ENCODE measurements around the gene SLC17A7. TPM values are rescaled to one million over a fixed set of nuclear protein-coding genes. Genes with fewer than 3 reads are reported as not detected.

The SLC17A7 gene
- total RNA-seq, 1 donor from 2014 or later, result not detected

DNA sequence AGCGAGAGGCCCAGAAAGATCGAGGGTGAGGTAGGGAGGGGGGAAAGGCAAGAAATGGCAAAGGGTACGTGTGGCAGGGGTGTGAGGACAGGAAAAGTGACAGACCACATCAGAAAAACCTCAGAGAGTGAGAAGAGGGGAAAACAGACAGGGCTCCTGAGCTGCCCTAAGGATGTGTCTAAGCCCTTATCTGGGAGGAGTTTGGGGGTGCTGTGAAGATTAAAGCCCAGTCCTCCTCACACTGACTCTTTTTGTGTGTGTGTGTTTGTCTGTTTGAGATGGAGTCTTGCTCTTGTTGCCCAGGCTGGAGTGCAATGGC is 17.4 kb downstream of the SLC17A7 start:
- no peak for DNase-seq (ENCODE audit: low read depth)
- no peaks in the 10 kb centered on the region for H3K36me3 ChIP-seq (ENCODE audit: control insufficient read depth, insufficient read depth, low read length)
- H3K4me3 ChIP-seq (ENCODE audit: low read depth, low read length), result no peak overlapping the region
- peaks cover 46% of the 10 kb centered on the region for H3K27me3 ChIP-seq (ENCODE audit: control insufficient read depth, insufficient read depth, low read length)
- no peak for FAIRE-seq
- TF ChIP-seq, protein P1, sequence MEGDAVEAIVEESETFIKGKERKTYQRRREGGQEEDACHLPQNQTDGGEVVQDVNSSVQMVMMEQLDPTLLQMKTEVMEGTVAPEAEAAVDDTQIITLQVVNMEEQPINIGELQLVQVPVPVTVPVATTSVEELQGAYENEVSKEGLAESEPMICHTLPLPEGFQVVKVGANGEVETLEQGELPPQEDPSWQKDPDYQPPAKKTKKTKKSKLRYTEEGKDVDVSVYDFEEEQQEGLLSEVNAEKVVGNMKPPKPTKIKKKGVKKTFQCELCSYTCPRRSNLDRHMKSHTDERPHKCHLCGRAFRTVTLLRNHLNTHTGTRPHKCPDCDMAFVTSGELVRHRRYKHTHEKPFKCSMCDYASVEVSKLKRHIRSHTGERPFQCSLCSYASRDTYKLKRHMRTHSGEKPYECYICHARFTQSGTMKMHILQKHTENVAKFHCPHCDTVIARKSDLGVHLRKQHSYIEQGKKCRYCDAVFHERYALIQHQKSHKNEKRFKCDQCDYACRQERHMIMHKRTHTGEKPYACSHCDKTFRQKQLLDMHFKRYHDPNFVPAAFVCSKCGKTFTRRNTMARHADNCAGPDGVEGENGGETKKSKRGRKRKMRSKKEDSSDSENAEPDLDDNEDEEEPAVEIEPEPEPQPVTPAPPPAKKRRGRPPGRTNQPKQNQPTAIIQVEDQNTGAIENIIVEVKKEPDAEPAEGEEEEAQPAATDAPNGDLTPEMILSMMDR (IDR thresholded peaks at IDR 0.05; ENCODE audit: insufficient read depth, low read length, severe bottlenecking), result no peak

DNA sequence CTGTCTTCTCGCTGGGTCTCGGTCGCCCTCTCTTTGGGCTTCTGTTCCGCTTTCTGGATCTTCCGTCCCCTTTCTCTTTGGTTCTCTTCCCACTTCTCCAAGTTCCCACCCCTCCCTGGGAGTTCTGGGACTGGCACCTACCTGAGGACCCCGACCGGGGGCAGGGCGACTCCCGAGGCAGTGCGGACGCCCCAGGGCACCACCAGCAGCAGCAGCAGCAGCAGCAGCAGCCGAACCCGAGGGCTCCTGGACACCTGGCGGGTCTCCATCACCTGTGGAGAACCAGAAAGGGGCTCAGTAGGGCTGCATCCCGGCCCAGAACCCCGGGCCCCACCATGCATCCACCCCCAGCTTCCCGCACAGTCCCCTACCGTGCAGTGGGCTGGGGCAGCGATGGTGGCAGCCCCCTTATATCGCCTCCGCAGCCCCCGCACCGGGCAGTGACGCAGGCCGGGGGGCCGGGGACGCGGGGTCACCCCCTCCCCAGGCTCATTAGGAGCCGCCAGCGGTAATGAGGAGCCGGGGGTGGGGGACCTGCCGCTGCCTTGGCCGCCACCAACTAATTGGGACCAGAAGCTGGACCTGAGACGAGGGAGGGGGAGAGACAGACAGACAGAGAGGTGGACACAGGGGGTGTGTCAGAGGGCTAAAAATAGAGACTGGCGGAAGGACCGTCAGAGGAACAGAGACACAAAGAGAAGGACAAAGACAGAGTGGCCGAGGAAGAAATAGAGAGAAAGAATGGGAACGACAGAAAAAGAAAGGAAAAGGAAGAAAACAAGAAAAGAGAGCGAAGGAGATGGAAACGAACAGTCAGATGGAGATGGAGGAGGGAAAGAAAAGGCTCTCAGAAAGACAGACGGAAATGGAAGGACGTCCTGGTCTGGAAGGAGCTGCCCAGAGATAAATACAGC is 18.0 kb downstream of the SLC17A7 start, which contains the start of gene PTH2:
PTH2 (minus strand) TSS at position 371 of the 914 bp plus-strand sequence; CDS start at position 269, 102 bp downstream.
- H3K27me3 ChIP-seq (ENCODE audit: control insufficient read depth, insufficient read depth, low read length), result peaks cover 43% of the 10 kb centered on the region
- no peaks in the 10 kb centered on the region for H3K36me3 ChIP-seq (ENCODE audit: control insufficient read depth, insufficient read depth, low read length)
- DNase-seq (ENCODE audit: low read depth) (no peak), FAIRE-seq (no peak)
- TF ChIP-seq, protein P1 (IDR thresholded peaks at IDR 0.05; ENCODE audit: insufficient read depth, low read length, severe bottlenecking), result no peak
- no peak within 1 kb of the TSS for H3K4me3 ChIP-seq (ENCODE audit: low read depth, low read length)

GRCh38 chr19:49422407-49423070 is 18.8 kb downstream of the SLC17A7 start:
- Histone ChIP-seq H3K4me3 (ENCODE audit: low read depth, low read length) (no peak overlapping the region), H3K36me3 (ENCODE audit: control insufficient read depth, insufficient read depth, low read length) (no peaks in the 10 kb centered on the region), H3K27me3 (ENCODE audit: control insufficient read depth, insufficient read depth, low read length) (peaks cover 44% of the 10 kb centered on the region)
- FAIRE-seq (no peak), DNase-seq (ENCODE audit: low read depth) (no peak)
- TF ChIP-seq, protein P1 (IDR thresholded peaks at IDR 0.05; ENCODE audit: insufficient read depth, low read length, severe bottlenecking), result peak; percentile 44

GRCh38 chr19:49421878-49422202 is 19.5 kb downstream of the SLC17A7 start:
- DNase-seq (ENCODE audit: low read depth), result no peak
- H3K27me3 ChIP-seq (ENCODE audit: control insufficient read depth, insufficient read depth, low read length), result peaks cover 47% of the 10 kb centered on the region
- no peaks in the 10 kb centered on the region for H3K36me3 ChIP-seq (ENCODE audit: control insufficient read depth, insufficient read depth, low read length)
- TF ChIP-seq, protein P1 (IDR thresholded peaks at IDR 0.05; ENCODE audit: insufficient read depth, low read length, severe bottlenecking), result no peak
- no peak for FAIRE-seq
- no peak overlapping the region for H3K4me3 ChIP-seq (ENCODE audit: low read depth, low read length)

DNA sequence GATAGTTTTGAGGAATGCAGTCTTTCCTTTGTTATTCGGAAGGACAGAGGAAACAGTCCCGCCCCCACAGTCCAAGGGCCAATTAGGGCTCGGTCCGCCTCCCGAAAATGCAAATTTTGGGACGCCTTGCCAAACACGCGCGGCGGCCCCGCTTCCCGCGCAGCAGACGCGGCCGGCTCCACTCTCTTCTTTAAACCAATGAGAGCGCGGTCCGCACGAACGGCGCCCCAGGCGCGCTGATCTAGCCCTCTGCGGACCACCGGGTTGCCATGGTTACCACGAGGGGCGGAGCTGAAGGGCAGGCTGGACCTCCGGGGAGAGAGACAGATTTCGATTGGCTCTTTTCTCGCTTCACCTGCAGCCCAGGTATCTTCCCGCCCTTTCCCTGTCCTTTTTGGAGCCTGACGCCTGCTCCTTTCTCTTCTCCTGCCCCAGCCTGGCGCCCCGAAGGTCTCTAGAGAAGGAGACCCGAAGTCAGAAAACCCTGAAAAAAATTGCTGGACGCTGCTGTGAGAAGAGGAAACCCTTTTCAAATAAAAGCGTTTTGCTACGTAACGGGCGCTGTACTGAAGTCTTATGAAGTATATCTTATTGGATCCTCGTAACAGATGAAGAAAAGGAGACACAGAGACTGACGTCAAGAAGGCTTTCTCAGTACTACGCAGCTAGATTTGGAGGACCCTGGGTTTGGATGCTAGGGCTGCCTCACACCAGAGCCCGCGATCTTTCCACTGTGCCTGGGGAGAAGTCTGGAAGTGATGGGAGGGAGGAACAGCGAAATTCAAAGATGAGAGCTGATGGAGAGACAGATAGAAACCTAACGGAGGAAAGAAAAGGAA is 20.1 kb downstream of the SLC17A7 start:
- peaks cover 46% of the 10 kb centered on the region for H3K27me3 ChIP-seq (ENCODE audit: control insufficient read depth, insufficient read depth, low read length)
- no peak overlapping the region for H3K4me3 ChIP-seq (ENCODE audit: low read depth, low read length)
- TF ChIP-seq, protein P1 (IDR thresholded peaks at IDR 0.05; ENCODE audit: insufficient read depth, low read length, severe bottlenecking), result no peak
- H3K36me3 ChIP-seq (ENCODE audit: control insufficient read depth, insufficient read depth, low read length), result no peaks in the 10 kb centered on the region
- DNase-seq (ENCODE audit: low read depth), result peak; percentile 43
- FAIRE-seq, result no peak
